ENCODE data around the gene SLC6A18.

DNA sequence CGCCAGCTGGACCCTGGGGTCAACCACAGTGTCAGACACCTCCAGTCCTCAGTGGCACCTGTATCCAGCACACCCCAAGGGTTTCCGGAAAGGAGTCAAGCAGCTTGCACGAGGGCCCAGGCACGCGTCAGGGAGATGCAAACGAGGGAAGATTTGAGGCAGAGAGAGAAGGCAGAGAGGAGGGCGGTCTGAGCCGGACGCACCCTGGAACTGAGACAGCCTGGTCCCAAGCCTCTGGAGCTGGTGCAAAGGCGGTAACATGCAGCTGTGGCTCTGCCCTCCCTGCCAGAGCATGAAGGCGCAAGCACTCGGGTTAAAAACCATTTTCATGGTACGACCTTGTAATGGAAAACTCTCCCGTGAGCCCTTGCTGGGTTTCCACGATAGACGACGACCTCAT, 32.2 kb downstream of the SLC6A18 start:
- TF ChIP-seq TAF1 (IDR thresholded peaks at IDR 0.05; ENCODE audit: borderline replicate concordance, low read depth, low read length): no peak
- no peak for TF ChIP-seq POLR2A (IDR thresholded peaks at IDR 0.05; ENCODE audit: low read depth, low read length)
- TF ChIP-seq POLR2AphosphoS5 (IDR thresholded peaks at IDR 0.05; ENCODE audit: low read depth, low read length): no peak

Data from GM12892 (cell line).